ENCODE results near the gene PKMYT1. TPM values are rescaled to one million over a fixed set of nuclear protein-coding genes. Genes with fewer than 3 reads are reported as not detected.

PKMYT1 gene
- total and polyA plus RNA-seq, 9 of the 15 experiments (the other 6 are each of a cell fraction or from before 2014, with no cell fraction given), result 8.7 to 201 (median 37.8) TPM

DNA sequence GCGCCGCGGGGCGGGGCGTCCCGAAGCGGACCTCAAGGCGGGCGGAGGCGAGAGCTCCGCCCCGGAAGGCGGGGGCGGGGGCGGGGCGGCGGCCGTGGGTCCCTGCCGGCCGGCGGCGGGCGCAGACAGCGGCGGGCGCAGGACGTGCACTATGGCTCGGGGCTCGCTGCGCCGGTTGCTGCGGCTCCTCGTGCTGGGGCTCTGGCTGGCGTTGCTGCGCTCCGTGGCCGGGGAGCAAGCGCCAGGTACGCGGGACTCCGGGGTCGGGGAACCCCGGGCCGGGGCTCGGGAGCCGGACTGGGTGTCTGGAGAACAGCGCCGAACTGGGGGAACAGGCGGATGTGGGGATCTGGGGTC, 40.0 kb upstream of the PKMYT1 start, which contains the start of gene TNFRSF12A (continued):
- TF ChIP-seq, protein P1, sequence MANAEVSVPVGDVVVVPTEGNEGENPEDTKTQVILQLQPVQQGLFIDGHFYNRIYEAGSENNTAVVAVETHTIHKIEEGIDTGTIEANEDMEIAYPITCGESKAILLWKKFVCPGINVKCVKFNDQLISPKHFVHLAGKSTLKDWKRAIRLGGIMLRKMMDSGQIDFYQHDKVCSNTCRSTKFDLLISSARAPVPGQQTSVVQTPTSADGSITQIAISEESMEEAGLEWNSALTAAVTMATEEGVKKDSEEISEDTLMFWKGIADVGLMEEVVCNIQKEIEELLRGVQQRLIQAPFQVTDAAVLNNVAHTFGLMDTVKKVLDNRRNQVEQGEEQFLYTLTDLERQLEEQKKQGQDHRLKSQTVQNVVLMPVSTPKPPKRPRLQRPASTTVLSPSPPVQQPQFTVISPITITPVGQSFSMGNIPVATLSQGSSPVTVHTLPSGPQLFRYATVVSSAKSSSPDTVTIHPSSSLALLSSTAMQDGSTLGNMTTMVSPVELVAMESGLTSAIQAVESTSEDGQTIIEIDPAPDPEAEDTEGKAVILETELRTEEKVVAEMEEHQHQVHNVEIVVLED (CRISPR knock-in tag; IDR thresholded peaks at IDR 0.05), result 0 out of 2 replicates have a peak, but pooled peaks have one; percentile 7
- TF ChIP-seq NR1H2 (CRISPR knock-in tag; IDR thresholded peaks at IDR 0.05), result no peak
- TF ChIP-seq, protein P2, sequence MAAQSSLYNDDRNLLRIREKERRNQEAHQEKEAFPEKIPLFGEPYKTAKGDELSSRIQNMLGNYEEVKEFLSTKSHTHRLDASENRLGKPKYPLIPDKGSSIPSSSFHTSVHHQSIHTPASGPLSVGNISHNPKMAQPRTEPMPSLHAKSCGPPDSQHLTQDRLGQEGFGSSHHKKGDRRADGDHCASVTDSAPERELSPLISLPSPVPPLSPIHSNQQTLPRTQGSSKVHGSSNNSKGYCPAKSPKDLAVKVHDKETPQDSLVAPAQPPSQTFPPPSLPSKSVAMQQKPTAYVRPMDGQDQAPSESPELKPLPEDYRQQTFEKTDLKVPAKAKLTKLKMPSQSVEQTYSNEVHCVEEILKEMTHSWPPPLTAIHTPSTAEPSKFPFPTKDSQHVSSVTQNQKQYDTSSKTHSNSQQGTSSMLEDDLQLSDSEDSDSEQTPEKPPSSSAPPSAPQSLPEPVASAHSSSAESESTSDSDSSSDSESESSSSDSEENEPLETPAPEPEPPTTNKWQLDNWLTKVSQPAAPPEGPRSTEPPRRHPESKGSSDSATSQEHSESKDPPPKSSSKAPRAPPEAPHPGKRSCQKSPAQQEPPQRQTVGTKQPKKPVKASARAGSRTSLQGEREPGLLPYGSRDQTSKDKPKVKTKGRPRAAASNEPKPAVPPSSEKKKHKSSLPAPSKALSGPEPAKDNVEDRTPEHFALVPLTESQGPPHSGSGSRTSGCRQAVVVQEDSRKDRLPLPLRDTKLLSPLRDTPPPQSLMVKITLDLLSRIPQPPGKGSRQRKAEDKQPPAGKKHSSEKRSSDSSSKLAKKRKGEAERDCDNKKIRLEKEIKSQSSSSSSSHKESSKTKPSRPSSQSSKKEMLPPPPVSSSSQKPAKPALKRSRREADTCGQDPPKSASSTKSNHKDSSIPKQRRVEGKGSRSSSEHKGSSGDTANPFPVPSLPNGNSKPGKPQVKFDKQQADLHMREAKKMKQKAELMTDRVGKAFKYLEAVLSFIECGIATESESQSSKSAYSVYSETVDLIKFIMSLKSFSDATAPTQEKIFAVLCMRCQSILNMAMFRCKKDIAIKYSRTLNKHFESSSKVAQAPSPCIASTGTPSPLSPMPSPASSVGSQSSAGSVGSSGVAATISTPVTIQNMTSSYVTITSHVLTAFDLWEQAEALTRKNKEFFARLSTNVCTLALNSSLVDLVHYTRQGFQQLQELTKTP (IDR thresholded peaks at IDR 0.05; ENCODE audit: low read depth in 1 of 2, partially characterized antibody in 2 of 2), result no peak
- TF ChIP-seq, protein P3, sequence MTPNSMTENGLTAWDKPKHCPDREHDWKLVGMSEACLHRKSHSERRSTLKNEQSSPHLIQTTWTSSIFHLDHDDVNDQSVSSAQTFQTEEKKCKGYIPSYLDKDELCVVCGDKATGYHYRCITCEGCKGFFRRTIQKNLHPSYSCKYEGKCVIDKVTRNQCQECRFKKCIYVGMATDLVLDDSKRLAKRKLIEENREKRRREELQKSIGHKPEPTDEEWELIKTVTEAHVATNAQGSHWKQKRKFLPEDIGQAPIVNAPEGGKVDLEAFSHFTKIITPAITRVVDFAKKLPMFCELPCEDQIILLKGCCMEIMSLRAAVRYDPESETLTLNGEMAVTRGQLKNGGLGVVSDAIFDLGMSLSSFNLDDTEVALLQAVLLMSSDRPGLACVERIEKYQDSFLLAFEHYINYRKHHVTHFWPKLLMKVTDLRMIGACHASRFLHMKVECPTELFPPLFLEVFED (CRISPR knock-in tag; conservative IDR thresholded peaks at IDR 0.05), result no peak
- TF ChIP-seq CREM (IDR thresholded peaks at IDR 0.05; ENCODE audit: low read depth), result 0 out of 2 replicates have a peak, but pooled peaks have one; percentile 49
- 0 out of 2 replicates have a peak, but pooled peaks have one; percentile 5 for TF ChIP-seq CTBP1 (IDR thresholded peaks at IDR 0.05; ENCODE audit: borderline replicate concordance)
- no peak for TF ChIP-seq PHTF2 (CRISPR knock-in tag; IDR thresholded peaks at IDR 0.05)
- TF ChIP-seq DPF2 (IDR thresholded peaks at IDR 0.05), result no peak
- no peak for TF ChIP-seq LCOR (CRISPR knock-in tag; IDR thresholded peaks at IDR 0.05)
- no peak for TF ChIP-seq TFAM (CRISPR knock-in tag; conservative IDR thresholded peaks at IDR 0.05)
- TF ChIP-seq NCOA4 (IDR thresholded peaks at IDR 0.05; ENCODE audit: partially characterized antibody), result no peak
- no peak for TF ChIP-seq ZNF75A (CRISPR knock-in tag; IDR thresholded peaks at IDR 0.05)
- no peak for TF ChIP-seq MBD2 (IDR thresholded peaks at IDR 0.05; ENCODE audit: borderline replicate concordance, low read depth)
- 0 out of 2 replicates have a peak, but pooled peaks have one; percentile 41 for TF ChIP-seq NR2C2 (CRISPR knock-in tag; IDR thresholded peaks at IDR 0.05)
- no peak for TF ChIP-seq NR2C2 (tag; IDR thresholded peaks at IDR 0.05)
- TF ChIP-seq, protein P4, sequence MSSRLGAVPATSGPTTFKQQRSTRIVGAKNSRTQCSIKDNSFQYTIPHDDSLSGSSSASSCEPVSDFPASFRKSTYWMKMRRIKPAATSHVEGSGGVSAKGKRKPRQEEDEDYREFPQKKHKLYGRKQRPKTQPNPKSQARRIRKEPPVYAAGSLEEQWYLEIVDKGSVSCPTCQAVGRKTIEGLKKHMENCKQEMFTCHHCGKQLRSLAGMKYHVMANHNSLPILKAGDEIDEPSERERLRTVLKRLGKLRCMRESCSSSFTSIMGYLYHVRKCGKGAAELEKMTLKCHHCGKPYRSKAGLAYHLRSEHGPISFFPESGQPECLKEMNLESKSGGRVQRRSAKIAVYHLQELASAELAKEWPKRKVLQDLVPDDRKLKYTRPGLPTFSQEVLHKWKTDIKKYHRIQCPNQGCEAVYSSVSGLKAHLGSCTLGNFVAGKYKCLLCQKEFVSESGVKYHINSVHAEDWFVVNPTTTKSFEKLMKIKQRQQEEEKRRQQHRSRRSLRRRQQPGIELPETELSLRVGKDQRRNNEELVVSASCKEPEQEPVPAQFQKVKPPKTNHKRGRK (tag; IDR thresholded peaks at IDR 0.05), result no peak
- TF ChIP-seq, protein P5, sequence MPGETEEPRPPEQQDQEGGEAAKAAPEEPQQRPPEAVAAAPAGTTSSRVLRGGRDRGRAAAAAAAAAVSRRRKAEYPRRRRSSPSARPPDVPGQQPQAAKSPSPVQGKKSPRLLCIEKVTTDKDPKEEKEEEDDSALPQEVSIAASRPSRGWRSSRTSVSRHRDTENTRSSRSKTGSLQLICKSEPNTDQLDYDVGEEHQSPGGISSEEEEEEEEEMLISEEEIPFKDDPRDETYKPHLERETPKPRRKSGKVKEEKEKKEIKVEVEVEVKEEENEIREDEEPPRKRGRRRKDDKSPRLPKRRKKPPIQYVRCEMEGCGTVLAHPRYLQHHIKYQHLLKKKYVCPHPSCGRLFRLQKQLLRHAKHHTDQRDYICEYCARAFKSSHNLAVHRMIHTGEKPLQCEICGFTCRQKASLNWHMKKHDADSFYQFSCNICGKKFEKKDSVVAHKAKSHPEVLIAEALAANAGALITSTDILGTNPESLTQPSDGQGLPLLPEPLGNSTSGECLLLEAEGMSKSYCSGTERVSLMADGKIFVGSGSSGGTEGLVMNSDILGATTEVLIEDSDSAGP (CRISPR knock-in tag; IDR thresholded peaks at IDR 0.05), result no peak
- peak; percentile 32; the same call in 1 of the 2 replicates for TF ChIP-seq ZNF263 (CRISPR knock-in tag; IDR thresholded peaks at IDR 0.05; ENCODE audit: borderline replicate concordance)
